HCT116 (cell line): ENCODE measurements around the gene MED12. TPM values are rescaled to one million over a fixed set of nuclear protein-coding genes. Genes with fewer than 3 reads are reported as not detected.

ENCODE experiments used
- ATAC-seq: fragments of 200-7000 bp; cut with Tn5 transposase; 2 replicates; pipeline ENCODE4 v1.9.1; 2020; ENCODE audit warnings: mild to moderate bottlenecking, moderate library complexity
- BruUV-seq: library from RNA; stranded (reverse); fragments of 400-500 nt; replicated peaks from 2 replicates; lab custom pipeline; 2021; lab: Mats Ljungman, UMichigan
- CTCF ChIA-PET: fragments of 300-600 bp; sonication (Branson Sonifier 250); formaldehyde crosslinking; loops from one replicate; lab custom pipeline; 2021; ENCODE audit warnings: antibody characterized with exemption; lab: Charles Lee
- POLR2A ChIA-PET: fragments of 300-600, 350-600 bp; sonication (Branson Sonifier 250); formaldehyde crosslinking; loops from one replicate; lab custom pipeline; 2021; ENCODE audit warnings: antibody characterized with exemption; lab: Charles Lee
- RAD21 ChIA-PET, 2 experiments: fragments of 300-600 bp; sonication (Branson Sonifier 250); formaldehyde crosslinking; loops; one replicate each; lab custom pipeline; 2023; ENCODE audit warnings: low total read pairs in 2 of 2; ENCODE audit not compliant: uncharacterized antibody in 2 of 2, unreplicated experiment in 2 of 2, low non-redundant PET in 1 of 2; lab: Charles Lee
- DNase-seq: peaks from one replicate; pipeline ENCODE4 v3.0.0-alpha.2; 2010; ENCODE audit warnings: low read depth, low spot score
- H2AFZ ChIP-seq: fragments of 200-600 bp; shearing (Covaris generic), sonication (generic); 2 replicates; pipeline ENCODE4 v1.6.1; 2017; ENCODE audit warnings: low read depth, mixed run types, mixed read lengths, antibody characterized with exemption, low read length; ENCODE audit not compliant: poor library complexity, severe bottlenecking
- H3K27ac ChIP-seq: 2 replicates; pipeline ENCODE4 v1.5.1; 2012; ENCODE audit warnings: low read depth, low read length
- H3K27me3 ChIP-seq: fragments of 200-600 bp; sonication (generic); 2 replicates; pipeline ENCODE4 v1.6.1; 2016; ENCODE audit warnings: mixed run types, low read length, mixed read lengths; ENCODE audit not compliant: insufficient read depth
- H3K36me3 ChIP-seq, 2 experiments: fragments of 200-500 bp in 1 of 2; fragments of 200-600 bp in 1 of 2; sonication (Bioruptor generic) in 1 of 2; sonication (generic) in 1 of 2; 2 replicates each; pipeline versions ENCODE4 v1.5.1 to v1.6.1; 2014 to 2016; ENCODE audit warnings: low read length in 2 of 2, inconsistent platforms in 1 of 2, mixed read lengths in 1 of 2, mixed run types in 1 of 2; ENCODE audit not compliant: insufficient read depth in 2 of 2, control insufficient read depth in 1 of 2
- H3K4me1 ChIP-seq, 2 experiments: fragments of 200-600 bp in 1 of 2; sonication (generic) in 1 of 2; 2 replicates each; pipeline versions ENCODE4 v1.5.1 to v1.6.1; 2012 to 2017; ENCODE audit warnings: low read length in 2 of 2, inconsistent platforms in 1 of 2, mild to moderate bottlenecking in 1 of 2, mixed read lengths in 1 of 2, mixed run types in 1 of 2, moderate library complexity in 1 of 2; ENCODE audit not compliant: insufficient read depth in 2 of 2, control insufficient read depth in 1 of 2
- H3K4me2 ChIP-seq: fragments of 200-600 bp; sonication (generic); 2 replicates; pipeline ENCODE4 v1.6.1; 2017; ENCODE audit warnings: mixed run types, low read length, mixed read lengths
- H3K4me3 ChIP-seq, 2 experiments: fragments of 200-600 bp in 1 of 2; sonication (generic) in 1 of 2; replicated peaks in 1 of 2; 2 replicates each; pipeline ENCODE4 v1.5.1; 2011 to 2016; ENCODE audit warnings: low read length in 2 of 2, control low read depth in 1 of 2, low read depth in 1 of 2, mild to moderate bottlenecking in 1 of 2, mixed read lengths in 1 of 2, mixed run types in 1 of 2
- H3K79me2 ChIP-seq: fragments of 200-600 bp; sonication (generic); 2 replicates; pipeline ENCODE4 v1.6.1; 2017; ENCODE audit warnings: mild to moderate bottlenecking, mixed run types, low read length, moderate library complexity, mixed read lengths; ENCODE audit not compliant: insufficient read depth
- H3K9ac ChIP-seq: fragments of 200-600 bp; sonication (generic); 2 replicates; pipeline ENCODE4 v1.6.1; 2016; ENCODE audit warnings: low read length, mixed read lengths
- H3K9me2 ChIP-seq: fragments of 200-600 bp; sonication (generic), shearing (Covaris generic); 2 replicates; pipeline ENCODE4 v1.6.1; 2017; ENCODE audit warnings: mixed run types, mild to moderate bottlenecking, moderate library complexity; ENCODE audit not compliant: insufficient read depth
- H3K9me3 ChIP-seq, 2 experiments: fragments of 200-500 bp in 1 of 2; fragments of 200-600 bp in 1 of 2; sonication (Bioruptor generic) in 1 of 2; sonication (generic) in 1 of 2; 2 replicates each; pipeline ENCODE4 v1.6.1; 2014 to 2017; ENCODE audit warnings: low read length in 2 of 2, mixed read lengths in 2 of 2, inconsistent platforms in 1 of 2, low read depth in 1 of 2, mild to moderate bottlenecking in 1 of 2, mixed run types in 1 of 2, moderate library complexity in 1 of 2; ENCODE audit not compliant: control insufficient read depth in 1 of 2, insufficient read depth in 1 of 2
- H4K20me1 ChIP-seq: fragments of 200-600 bp; sonication (generic), shearing (Covaris generic); 2 replicates; pipeline ENCODE4 v1.6.1; 2017; ENCODE audit warnings: mixed run types, mild to moderate bottlenecking, moderate library complexity; ENCODE audit not compliant: insufficient read depth
- CEBPB ChIP-seq: IDR thresholded peaks from 2 replicates; pipeline ENCODE4 v1.6.1; 2012; ENCODE audit warnings: low read depth
- EGR1 ChIP-seq: IDR thresholded peaks from 2 replicates; pipeline ENCODE4 v1.6.1; 2012; ENCODE audit warnings: low read depth
- ELF1 ChIP-seq: IDR thresholded peaks from 2 replicates; pipeline ENCODE4 v1.6.1; 2012; ENCODE audit warnings: low read depth, borderline replicate concordance
- FOSL1 ChIP-seq: IDR thresholded peaks from 2 replicates; pipeline ENCODE4 v1.6.1; 2012; ENCODE audit warnings: low read depth
- POLR2AphosphoS5 ChIP-seq: IDR thresholded peaks from 2 replicates; pipeline ENCODE4 v1.6.1; 2011; ENCODE audit warnings: mild to moderate bottlenecking, low read depth, low read length, moderate library complexity
- SP1 ChIP-seq: IDR thresholded peaks from 2 replicates; pipeline ENCODE4 v1.6.1; 2012; ENCODE audit warnings: low read depth
- SRF ChIP-seq: IDR thresholded peaks from 2 replicates; pipeline ENCODE4 v1.6.1; 2012; ENCODE audit warnings: low read depth
- TCF7L2 ChIP-seq: IDR thresholded peaks from 2 replicates; pipeline ENCODE4 v1.7.0; 2011; ENCODE audit warnings: borderline replicate concordance, inconsistent platforms; ENCODE audit not compliant: insufficient read depth, insufficient read length; ENCODE audit errors: extremely low read depth
- YY1 ChIP-seq: IDR thresholded peaks from 2 replicates; pipeline ENCODE4 v1.6.1; 2011; ENCODE audit warnings: low read length, low read depth, moderate library complexity, mild to moderate bottlenecking; ENCODE audit not compliant: insufficient replicate concordance; ENCODE audit errors: extremely low read depth
- ZFX ChIP-seq: fragments of 450-650 bp; IDR thresholded peaks from 2 replicates; pipeline ENCODE4 v1.6.1; 2017
- ZNF274 ChIP-seq: fragments of 200-500 bp; sonication (Bioruptor generic); IDR thresholded peaks from 2 replicates; pipeline ENCODE4 v1.6.1; 2014; ENCODE audit warnings: mild to moderate bottlenecking, low read depth, low read length, inconsistent platforms
- intact Hi-C: fragments of 100-400 bp; cut with micrococcal nuclease; formaldehyde crosslinking; loops from 2 replicates; pipeline ENCODE4 v1.10.0; 2022
- total RNA-seq: library from RNA; stranded (reverse); gene quantifications from one replicate; pipeline ENCODE4 v1.2.1, GENCODE V29; 2021; ENCODE audit not compliant: unreplicated experiment
- TF ChIP-seq, protein P1 (sequence below): IDR thresholded peaks from 2 replicates; pipeline ENCODE4 v1.6.1; 2012; ENCODE audit warnings: low read depth
- TF ChIP-seq, protein P2 (sequence below): IDR thresholded peaks from 2 replicates; pipeline ENCODE4 v1.6.1; 2012
- TF ChIP-seq, protein P3 (sequence below): IDR thresholded peaks from 2 replicates; pipeline ENCODE4 v1.6.1; 2011; ENCODE audit warnings: mild to moderate bottlenecking, low read length, moderate library complexity; ENCODE audit not compliant: insufficient replicate concordance; ENCODE audit errors: extremely low read depth

MED12 gene
- total RNA-seq, 1 experiment from 2014 or later, result 32.8 TPM

DNA sequence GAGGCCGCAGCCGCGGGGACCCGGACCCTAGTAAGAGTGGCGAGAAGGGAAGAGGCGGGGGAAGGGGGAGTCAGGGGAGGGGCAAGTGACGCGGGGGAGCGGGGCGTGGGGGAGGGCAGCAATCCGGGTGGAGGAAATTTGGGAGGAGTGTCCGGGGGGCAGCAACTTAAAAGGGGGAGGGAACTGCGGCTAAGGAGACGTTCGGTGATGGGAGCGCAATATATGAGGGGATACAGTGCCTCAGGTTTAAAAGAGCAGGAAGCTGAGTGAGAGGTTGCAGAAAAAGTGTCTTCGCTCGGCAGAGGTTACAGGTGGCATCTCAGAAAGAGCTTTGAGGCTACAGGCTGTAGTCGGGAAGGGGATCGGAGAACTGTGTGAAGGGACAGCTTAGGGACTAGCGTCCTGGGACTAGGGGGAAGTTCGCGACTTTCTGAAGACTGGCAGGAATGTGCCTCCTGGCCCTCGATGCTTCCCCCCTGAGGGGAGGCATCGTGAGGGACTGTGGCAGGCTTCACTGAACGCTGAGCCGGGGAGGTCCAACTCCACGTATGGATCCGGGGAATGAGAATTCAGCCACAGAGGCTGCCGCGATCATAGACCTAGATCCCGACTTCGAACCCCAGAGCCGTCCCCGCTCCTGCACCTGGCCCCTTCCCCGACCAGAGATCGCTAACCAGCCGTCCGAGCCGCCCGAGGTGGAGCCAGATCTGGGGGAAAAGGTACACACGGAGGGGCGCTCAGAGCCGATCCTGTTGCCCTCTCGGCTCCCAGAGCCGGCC, 22.2 kb upstream of the MED12 start:
- ChIA-PET POLR2A (no interaction called here), RAD21 (no interaction called here), CTCF (no interaction called here)
- Histone ChIP-seq H3K79me2 (no peaks in the 10 kb centered on the region), H3K9me2 (no peaks in the 10 kb centered on the region), H3K27me3 (no peaks in the 10 kb centered on the region), H2AFZ (no peak overlapping the region), H3K4me2 (peak overlapping the region; percentile 88), H3K27ac (no peak overlapping the region), H3K4me3 (peak overlapping the region; percentile 54 to 64), H3K36me3 (no peaks in the 10 kb centered on the region), H3K9ac (peak overlapping the region; percentile 62), H4K20me1 (no peaks in the 10 kb centered on the region), H3K9me3 (no peaks in the 10 kb centered on the region), H3K4me1 (peaks cover 0 to 14% of the 10 kb centered on the region in 2 experiments; a peak in 2 of 4 replicates)
- intact Hi-C loops, result loop anchor here (5.0 kb wide), 1 partner anchor 81 kb away; no protein-coding TSS in a partner anchor
- TF ChIP-seq POLR2AphosphoS5 (no peak), EGR1 (no peak), YY1 (no peak), SRF (no peak), TCF7L2 (no peak), ZFX (no peak), ZNF274 (no peak), SP1 (no peak), CEBPB (no peak), FOSL1 (no peak), ELF1 (no peak)
- TF ChIP-seq, protein P1, sequence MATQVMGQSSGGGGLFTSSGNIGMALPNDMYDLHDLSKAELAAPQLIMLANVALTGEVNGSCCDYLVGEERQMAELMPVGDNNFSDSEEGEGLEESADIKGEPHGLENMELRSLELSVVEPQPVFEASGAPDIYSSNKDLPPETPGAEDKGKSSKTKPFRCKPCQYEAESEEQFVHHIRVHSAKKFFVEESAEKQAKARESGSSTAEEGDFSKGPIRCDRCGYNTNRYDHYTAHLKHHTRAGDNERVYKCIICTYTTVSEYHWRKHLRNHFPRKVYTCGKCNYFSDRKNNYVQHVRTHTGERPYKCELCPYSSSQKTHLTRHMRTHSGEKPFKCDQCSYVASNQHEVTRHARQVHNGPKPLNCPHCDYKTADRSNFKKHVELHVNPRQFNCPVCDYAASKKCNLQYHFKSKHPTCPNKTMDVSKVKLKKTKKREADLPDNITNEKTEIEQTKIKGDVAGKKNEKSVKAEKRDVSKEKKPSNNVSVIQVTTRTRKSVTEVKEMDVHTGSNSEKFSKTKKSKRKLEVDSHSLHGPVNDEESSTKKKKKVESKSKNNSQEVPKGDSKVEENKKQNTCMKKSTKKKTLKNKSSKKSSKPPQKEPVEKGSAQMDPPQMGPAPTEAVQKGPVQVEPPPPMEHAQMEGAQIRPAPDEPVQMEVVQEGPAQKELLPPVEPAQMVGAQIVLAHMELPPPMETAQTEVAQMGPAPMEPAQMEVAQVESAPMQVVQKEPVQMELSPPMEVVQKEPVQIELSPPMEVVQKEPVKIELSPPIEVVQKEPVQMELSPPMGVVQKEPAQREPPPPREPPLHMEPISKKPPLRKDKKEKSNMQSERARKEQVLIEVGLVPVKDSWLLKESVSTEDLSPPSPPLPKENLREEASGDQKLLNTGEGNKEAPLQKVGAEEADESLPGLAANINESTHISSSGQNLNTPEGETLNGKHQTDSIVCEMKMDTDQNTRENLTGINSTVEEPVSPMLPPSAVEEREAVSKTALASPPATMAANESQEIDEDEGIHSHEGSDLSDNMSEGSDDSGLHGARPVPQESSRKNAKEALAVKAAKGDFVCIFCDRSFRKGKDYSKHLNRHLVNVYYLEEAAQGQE, result no peak
- TF ChIP-seq, protein P2, sequence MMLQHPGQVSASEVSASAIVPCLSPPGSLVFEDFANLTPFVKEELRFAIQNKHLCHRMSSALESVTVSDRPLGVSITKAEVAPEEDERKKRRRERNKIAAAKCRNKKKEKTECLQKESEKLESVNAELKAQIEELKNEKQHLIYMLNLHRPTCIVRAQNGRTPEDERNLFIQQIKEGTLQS, result no peak
- TF ChIP-seq, protein P3, sequence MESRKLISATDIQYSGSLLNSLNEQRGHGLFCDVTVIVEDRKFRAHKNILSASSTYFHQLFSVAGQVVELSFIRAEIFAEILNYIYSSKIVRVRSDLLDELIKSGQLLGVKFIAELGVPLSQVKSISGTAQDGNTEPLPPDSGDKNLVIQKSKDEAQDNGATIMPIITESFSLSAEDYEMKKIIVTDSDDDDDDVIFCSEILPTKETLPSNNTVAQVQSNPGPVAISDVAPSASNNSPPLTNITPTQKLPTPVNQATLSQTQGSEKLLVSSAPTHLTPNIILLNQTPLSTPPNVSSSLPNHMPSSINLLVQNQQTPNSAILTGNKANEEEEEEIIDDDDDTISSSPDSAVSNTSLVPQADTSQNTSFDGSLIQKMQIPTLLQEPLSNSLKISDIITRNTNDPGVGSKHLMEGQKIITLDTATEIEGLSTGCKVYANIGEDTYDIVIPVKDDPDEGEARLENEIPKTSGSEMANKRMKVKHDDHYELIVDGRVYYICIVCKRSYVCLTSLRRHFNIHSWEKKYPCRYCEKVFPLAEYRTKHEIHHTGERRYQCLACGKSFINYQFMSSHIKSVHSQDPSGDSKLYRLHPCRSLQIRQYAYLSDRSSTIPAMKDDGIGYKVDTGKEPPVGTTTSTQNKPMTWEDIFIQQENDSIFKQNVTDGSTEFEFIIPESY, result no peak
- DNase-seq (peak; percentile 21), ATAC-seq (peak; percentile 63)
- TSS peak; percentile 85 for BruUV-seq
